SK-N-SH treated with all-trans-retinoic acid at 6 μM for 48 hours (cell line): ENCODE data around the gene CACNA1I.

Experiments used
- CSDC2 ChIP-seq: fragments of 250-450 bp; sonication (Bioruptor Pico); IDR thresholded peaks from 2 replicates; pipeline ENCODE4 v1.5.0; 2020; ENCODE audit warnings: mild to moderate bottlenecking, moderate library complexity
- OSR1 ChIP-seq: fragments of 250-450 bp; sonication (Bioruptor Pico); IDR thresholded peaks from 2 replicates; pipeline ENCODE4 v1.8.0; 2022; ENCODE audit warnings: moderate library complexity, mild to moderate bottlenecking, inconsistent platforms
- PPARA ChIP-seq: fragments of 250-450 bp; sonication (Bioruptor Pico); IDR thresholded peaks from 2 replicates; pipeline ENCODE4 v1.5.0; 2020; ENCODE audit warnings: mild to moderate bottlenecking, borderline replicate concordance
- ZC3H10 ChIP-seq: fragments of 250-450 bp; sonication (Bioruptor Pico); IDR thresholded peaks from 2 replicates; pipeline ENCODE4 v1.5.1; 2021; ENCODE audit warnings: mild to moderate bottlenecking, moderate library complexity
- ZFP30 ChIP-seq: fragments of 450-650 bp; formaldehyde crosslinking; IDR thresholded peaks from 2 replicates; pipeline ENCODE4 v1.5.0; 2022; ENCODE audit warnings: mild to moderate bottlenecking, moderate library complexity
- ZNF70 ChIP-seq: fragments of 450-650 bp; formaldehyde crosslinking; IDR thresholded peaks from 2 replicates; pipeline ENCODE4 v1.5.0; 2020; ENCODE audit warnings: mild to moderate bottlenecking, moderate library complexity

DNA sequence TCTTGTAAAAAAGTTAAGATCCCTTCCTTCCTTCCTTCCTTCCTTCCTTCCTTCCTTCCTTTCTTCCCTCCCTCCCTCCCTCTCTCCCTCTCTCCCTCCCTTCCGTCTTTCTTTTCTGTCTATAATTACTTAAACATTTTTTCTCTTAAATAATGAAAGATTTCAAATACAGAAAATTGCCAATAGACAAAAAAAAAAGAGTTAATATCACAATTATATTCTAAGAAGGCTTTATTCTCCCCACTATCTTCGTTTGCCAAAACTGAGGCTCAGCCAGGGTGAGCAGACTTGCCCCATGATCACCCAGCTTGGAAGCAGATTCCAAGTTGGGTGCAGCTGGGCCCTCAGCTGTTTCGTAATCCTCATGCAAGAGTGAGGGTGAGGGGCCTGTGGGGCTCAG lies 327 bp upstream of the CACNA1I start:
- no peak for TF ChIP-seq PPARA (CRISPR knock-in tag)
- no peak for TF ChIP-seq ZC3H10 (CRISPR knock-in tag)
- TF ChIP-seq OSR1 (CRISPR knock-in tag) = no peak
- no peak for TF ChIP-seq CSDC2 (CRISPR knock-in tag)
- TF ChIP-seq ZFP30 (CRISPR knock-in tag) = no peak
- TF ChIP-seq ZNF70 = no peak
